H1 (cell line): ENCODE results near the gene P3H3. TPM values are rescaled to one million over a fixed set of nuclear protein-coding genes. Genes with fewer than 3 reads are reported as not detected.

Source experiments
- ASH2L ChIP-seq: fragments of 200-600, 300-600 bp; sonication (generic); IDR thresholded peaks from one replicate; pipeline ENCODE4 v1.7.1; 2017; ENCODE audit warnings: low read length
- ATF2 ChIP-seq: IDR thresholded peaks from 2 replicates; pipeline ENCODE4 v1.6.1; 2012; ENCODE audit warnings: low read length, inconsistent platforms
- BACH1 ChIP-seq: IDR thresholded peaks from 2 replicates; pipeline ENCODE4 v1.6.1; 2012; ENCODE audit warnings: low read length, improper control_type of control experiment
- CHD2 ChIP-seq: IDR thresholded peaks from 2 replicates; pipeline ENCODE4 v1.6.1; 2012; ENCODE audit warnings: low read length, improper control_type of control experiment
- CTBP2 ChIP-seq: IDR thresholded peaks from 2 replicates; pipeline ENCODE4 v1.7.0; 2011; ENCODE audit warnings: borderline replicate concordance, mild to moderate bottlenecking, moderate library complexity, mixed read lengths, low read length; ENCODE audit not compliant: insufficient read depth, insufficient read length
- GABPA ChIP-seq: IDR thresholded peaks from 2 replicates; pipeline ENCODE4 v1.6.1; 2011; ENCODE audit warnings: mild to moderate bottlenecking, low read length, moderate library complexity, borderline replicate concordance; ENCODE audit not compliant: insufficient read depth
- JUND ChIP-seq: IDR thresholded peaks from 2 replicates; pipeline ENCODE4 v1.6.1; 2011; ENCODE audit warnings: mild to moderate bottlenecking, improper control_type of control experiment, low read length
- RBBP5 ChIP-seq: IDR thresholded peaks from 2 replicates; pipeline ENCODE4 v1.7.1; 2012; ENCODE audit warnings: low read depth, mild to moderate bottlenecking, inconsistent platforms, low read length, moderate library complexity, borderline replicate concordance
- SIRT6 ChIP-seq: IDR thresholded peaks from one replicate; pipeline ENCODE4 v1.7.1; 2012; ENCODE audit warnings: low read length, inconsistent platforms
- SP2 ChIP-seq: IDR thresholded peaks from 2 replicates; pipeline ENCODE4 v1.6.1; 2012; ENCODE audit warnings: mild to moderate bottlenecking, low read length, inconsistent platforms
- SRF ChIP-seq: IDR thresholded peaks from 2 replicates; pipeline ENCODE4 v1.6.1; 2011; ENCODE audit warnings: mild to moderate bottlenecking, low read depth, low read length, moderate library complexity
- SUZ12 ChIP-seq: fragments of 200-600 bp; sonication (generic); IDR thresholded peaks from 2 replicates; pipeline ENCODE4 v1.6.1; 2012; ENCODE audit warnings: mild to moderate bottlenecking, inconsistent platforms, low read length, moderate library complexity, mixed read lengths
- TAF7 ChIP-seq: optimal IDR thresholded peaks from 2 replicates; pipeline ENCODE3; 2011; ENCODE audit warnings: low read depth, mild to moderate bottlenecking, inconsistent platforms, low read length, moderate library complexity, borderline replicate concordance
- polyA plus RNA-seq, 7 experiments: library from polyadenylated mRNA; depleted of rRNA in 3 of 7; stranded (reverse) in 5 of 7; unstranded in 2 of 7; fragments of >200 nt in 5 of 7; fragments of 200-250 nt in 2 of 7; gene quantifications; 1 replicate in 5 of 7; 2 replicates in 1 of 7; 4 replicates in 1 of 7; pipeline versions ENCODE4 v1.2.1 to v1.2.3, GENCODE V29; 2011 to 2013; ENCODE audit warnings: missing spikeins in 2 of 7, mixed read lengths in 2 of 7
- total RNA-seq: library from RNA; stranded (reverse); fragmentation: NEBNext Ultra II Directional; extraction: Animal tissue kit (Norgen Biotek cat#: 25700); gene quantifications from 2 replicates; pipeline ENCODE4 v1.2.1, GENCODE V29; 2021

The P3H3 gene
- total and polyA plus RNA-seq, 2 of the 8 experiments (the other 6 are each of a cell fraction or from before 2014, with no cell fraction given) = 22.9 to 43.5 TPM

GRCh38 chr12:6828781-6829535, 751 bp downstream of the P3H3 start (continued):
- TF ChIP-seq SIRT6 (no peak), BACH1 (no peak), SUZ12 (no peak; the same call in 1 of the 2 replicates), SP2 (no peak), CTBP2 (no peak), SRF (no peak), GABPA (no peak), TAF7 (no peak), JUND (no peak), ATF2 (no peak), CHD2 (no peak), ASH2L (peak; percentile 86), RBBP5 (peak; percentile 81; the same call in 1 of the 2 replicates)
